ENCODE measurements around the gene DCUN1D5.

Gene DCUN1D5

GRCh38 chr11:103091801-103092524 is at the start of gene DCUN1D5:
Gene DCUN1D5, minus strand, starts transcription at chr11:103092160. Its CDS starts 288 bp downstream, at chr11:103091872.
- peak; percentile 98 for DNase-seq (ENCODE audit: low read depth)

DNA sequence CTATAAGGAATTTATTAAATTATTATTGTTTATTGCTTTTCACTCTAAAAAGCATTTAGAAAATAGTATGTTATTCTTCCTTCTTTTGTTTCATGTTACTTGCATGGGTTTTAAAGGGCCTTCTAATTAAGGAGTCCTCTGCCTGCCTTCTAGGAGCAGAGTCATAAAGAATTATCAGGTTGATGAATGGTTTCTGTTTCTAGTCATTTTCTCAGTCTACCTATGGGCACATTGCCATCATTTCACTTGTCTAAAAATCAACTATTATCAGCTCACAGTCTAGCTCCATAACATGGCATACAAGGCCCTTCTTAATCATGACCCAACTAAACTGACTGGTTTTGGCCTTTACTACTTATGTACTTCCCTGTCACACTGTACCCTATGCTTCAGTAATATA is 33.5 kb upstream of the DCUN1D5 start:
- no peak for DNase-seq (ENCODE audit: low read depth)

DNA sequence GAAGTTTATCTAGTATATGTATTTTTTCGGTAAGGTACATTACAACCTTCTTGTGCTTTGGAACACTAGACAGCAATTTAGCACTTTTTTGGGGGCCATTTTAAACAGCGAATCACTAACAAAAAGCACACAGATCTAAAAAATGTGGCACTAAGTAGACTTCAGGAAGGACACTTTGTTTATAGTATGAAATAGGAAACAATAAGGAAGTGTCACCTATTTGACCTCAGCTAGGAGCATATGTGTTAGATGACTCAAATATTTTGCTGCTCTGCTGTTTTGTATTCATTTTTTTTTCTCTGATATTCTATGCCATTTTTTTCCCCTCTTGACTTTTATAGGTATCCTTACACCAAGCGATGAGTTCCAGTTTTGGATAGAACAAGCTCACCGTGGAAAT is 22.9 kb upstream of the DCUN1D5 start:
- DNase-seq (ENCODE audit: low read depth) = no peak

DNA sequence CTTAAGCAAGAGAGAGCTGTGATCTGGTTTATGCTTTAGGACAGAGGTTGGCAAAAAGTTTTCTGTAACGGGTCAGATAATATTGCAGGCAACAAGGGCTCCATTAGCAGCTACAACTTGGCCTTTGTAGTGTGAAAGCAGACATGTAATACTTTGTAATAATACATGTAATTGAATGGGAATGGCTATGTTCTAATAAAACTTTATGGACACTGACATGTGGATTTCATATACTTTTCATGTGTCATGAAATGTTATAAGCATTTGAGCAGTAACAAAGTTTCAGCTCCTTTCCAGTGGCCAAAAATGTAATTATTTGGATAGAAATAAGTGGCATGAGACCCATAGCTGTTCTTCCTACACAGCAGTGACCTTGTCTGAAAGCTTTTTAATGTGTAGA is 20.4 kb upstream of the DCUN1D5 start:
- DNase-seq (ENCODE audit: low read depth) = no peak

- no peak for DNase-seq (ENCODE audit: low read depth)
Observed at GRCh38 chr11:103111400-103111799, 19.4 kb upstream of the DCUN1D5 start.

- DNase-seq (ENCODE audit: low read depth) = peak; percentile 71
Observed at GRCh38 chr11:103110391-103110790, 18.4 kb upstream of the DCUN1D5 start.

DNA sequence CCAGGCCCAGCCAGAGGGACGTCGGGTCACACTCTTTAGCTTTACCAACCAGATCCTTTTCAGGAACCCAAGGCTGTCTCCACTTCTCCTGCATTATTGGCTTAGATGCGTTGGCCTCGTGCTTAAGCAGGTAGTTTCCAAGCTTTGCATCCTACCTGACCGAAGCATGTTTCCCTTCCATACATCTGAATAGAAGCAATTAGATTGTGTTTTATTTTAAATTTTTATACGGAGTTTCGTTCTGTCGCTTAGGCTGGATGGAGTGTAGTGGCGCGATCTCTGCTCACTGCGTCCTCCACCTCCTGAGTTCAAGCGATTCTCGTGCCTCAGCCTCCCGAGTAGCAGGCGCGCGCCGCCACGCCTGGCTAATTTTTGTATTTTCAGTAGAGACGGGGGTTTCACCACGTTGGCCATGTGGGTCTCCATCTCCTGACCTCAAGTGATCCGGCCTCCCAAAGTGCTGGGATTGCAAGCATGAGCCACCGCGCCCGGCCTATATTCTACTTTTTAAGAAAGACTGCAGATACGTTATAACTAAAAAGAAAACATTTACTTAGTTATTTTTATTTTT is 17.9 kb upstream of the DCUN1D5 start:
- DNase-seq (ENCODE audit: low read depth) = peak; percentile 26

DNA sequence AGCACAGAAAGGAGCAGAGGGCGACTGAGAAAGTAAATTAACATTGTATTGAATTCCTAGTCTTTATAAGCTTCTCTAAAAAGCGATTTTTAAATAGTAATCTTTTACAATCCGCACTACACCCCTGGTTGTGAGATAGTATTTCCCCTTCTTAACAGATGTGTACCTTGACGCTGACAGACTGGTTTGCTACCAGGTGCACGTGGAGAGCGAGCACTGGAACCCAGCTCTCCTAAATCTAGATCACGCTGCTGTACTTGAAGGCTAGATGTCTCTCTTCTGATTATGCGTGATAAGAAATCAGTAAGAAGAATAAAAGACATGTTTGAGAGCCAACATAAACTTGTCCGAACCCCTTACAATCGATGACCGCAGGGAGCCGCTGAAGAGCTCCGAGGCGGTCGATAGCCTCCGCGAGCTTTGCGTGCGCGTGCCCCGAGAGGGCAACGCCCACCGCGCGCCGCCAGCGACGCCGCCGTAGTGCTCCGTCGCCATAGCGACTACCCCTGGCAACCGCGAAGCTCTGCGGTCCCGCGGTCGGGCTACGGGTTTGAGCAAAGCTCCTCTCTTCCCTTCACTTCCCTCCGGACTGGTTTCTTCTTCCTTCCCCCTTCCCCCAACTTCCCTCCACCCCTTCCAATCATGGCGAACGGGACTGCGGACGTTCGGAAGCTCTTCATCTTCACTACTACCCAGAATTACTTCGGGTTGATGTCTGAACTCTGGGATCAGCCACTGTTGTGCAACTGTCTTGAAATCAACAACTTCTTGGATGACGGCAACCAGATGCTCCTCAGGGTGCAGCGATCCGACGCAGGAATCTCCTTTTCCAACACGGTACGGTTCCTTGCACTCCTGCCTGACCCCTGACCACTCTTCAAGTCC is 17.2 kb upstream of the DCUN1D5 start, which contains the start of gene DYNC2H1:
TSS of gene DYNC2H1 (plus strand) at position 494 of the 885 bp plus-strand sequence. CDS start at position 643, 149 bp downstream.
- peak; percentile 96 for DNase-seq (ENCODE audit: low read depth)

GRCh38 chr11:103097279-103097678 is 5.3 kb upstream of the DCUN1D5 start:
- no peak for DNase-seq (ENCODE audit: low read depth)

GRCh38 chr11:103091064-103091800 is 728 bp downstream of the DCUN1D5 start:
- peak; percentile 51 for DNase-seq (ENCODE audit: low read depth)

DNA sequence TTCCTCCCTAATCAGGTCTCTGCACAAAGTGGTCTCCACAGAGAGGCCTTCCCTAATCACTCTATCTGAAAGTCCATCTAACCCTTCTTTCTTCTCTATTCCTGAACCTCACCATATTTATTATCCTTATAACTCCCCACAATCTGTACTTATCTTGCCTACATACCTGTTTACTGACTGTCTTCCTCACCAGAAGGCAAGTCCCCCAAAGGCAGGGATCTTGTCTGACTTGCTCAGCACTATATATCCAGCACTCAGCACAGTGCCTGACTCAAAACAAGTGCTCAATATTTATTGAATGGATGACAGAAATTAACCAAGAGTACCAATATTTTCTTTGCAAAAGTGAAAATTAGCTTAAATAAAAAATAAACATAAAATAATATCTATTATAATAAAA is 5.5 kb downstream of the DCUN1D5 start:
- peak; percentile 63 for DNase-seq (ENCODE audit: low read depth)

GRCh38 chr11:103085758-103086365 is 6.1 kb downstream of the DCUN1D5 start:
- DNase-seq (ENCODE audit: low read depth) = peak; percentile 74

DNA sequence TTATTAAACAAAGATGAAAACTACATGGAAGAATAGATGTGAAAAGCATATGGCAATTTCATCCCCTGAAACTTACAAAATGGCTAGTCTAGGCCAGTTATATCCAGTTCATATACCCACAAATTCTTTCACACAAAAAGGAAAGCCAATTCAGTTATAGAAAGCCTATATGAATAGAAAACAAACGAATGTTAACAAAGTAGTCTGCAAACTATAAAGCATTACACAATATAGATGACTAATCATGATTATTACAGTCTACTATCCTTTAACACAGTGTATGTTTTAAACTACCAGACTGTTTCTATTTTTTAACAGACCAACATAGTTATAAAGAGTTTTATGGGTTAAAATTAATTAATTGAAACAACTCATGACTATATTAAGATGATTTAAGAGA is 12.1 kb downstream of the DCUN1D5 start:
- peak; percentile 60 for DNase-seq (ENCODE audit: low read depth)

GRCh38 chr11:103078710-103079109 is 13.2 kb downstream of the DCUN1D5 start:
- DNase-seq (ENCODE audit: low read depth) = no peak

GRCh38 chr11:103077554-103077953 is 14.4 kb downstream of the DCUN1D5 start:
- DNase-seq (ENCODE audit: low read depth) = no peak

- DNase-seq (ENCODE audit: low read depth) = no peak
Observed at GRCh38 chr11:103076361-103076760, 15.6 kb downstream of the DCUN1D5 start.

- no peak for DNase-seq (ENCODE audit: low read depth)
Observed at GRCh38 chr11:103071008-103071407, 21.0 kb downstream of the DCUN1D5 start.

GRCh38 chr11:103070142-103070541 is 21.8 kb downstream of the DCUN1D5 start:
- no peak for DNase-seq (ENCODE audit: low read depth)

GRCh38 chr11:103069367-103069766 is 22.6 kb downstream of the DCUN1D5 start:
- no peak for DNase-seq (ENCODE audit: low read depth)

GRCh38 chr11:103067118-103067517 is 24.8 kb downstream of the DCUN1D5 start:
- DNase-seq (ENCODE audit: low read depth) = no peak

DNA sequence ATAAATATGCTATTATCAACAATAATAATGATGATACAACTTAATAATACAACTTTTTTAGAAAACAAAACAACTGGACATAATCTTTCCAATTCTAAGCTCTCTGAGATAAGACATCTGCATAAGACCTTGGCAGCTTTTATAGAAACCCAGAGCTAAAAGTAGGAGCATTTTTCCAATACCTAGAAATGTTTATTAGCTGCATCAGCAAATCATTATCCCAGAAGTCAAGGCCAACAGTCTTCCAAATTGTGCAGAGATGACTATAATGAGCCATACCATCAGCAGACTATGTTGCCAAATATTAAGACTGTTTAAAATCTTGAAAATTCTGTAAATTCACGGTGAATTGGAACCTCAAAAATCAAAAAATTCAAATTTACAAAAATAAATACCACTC is 30.3 kb downstream of the DCUN1D5 start:
- DNase-seq (ENCODE audit: low read depth) = no peak

All from iris pigment epithelial cell (primary cell).